Measurements from ENCODE around the gene TCF25.
"Not testable (repeated sequence)": the region's sequence is repeated elsewhere in the genome, so short reads cannot be mapped to it uniquely, and the experiment has no call there.

The TCF25 gene

GRCh38 chr16:89905511-89906139 lies 32.2 kb downstream of the TCF25 start:
- no peak for FAIRE-seq

GRCh38 chr16:89906140-89907025 lies 33.0 kb downstream of the TCF25 start:
- FAIRE-seq: no peak

- FAIRE-seq: no peak
Measured at GRCh38 chr16:89907055-89907814, 33.8 kb downstream of the TCF25 start.

- no peak for FAIRE-seq
Measured at GRCh38 chr16:89908236-89908635, 34.8 kb downstream of the TCF25 start.

GRCh38 chr16:89909777-89910716 lies 36.7 kb downstream of the TCF25 start:
- no peak for FAIRE-seq

- no peak for FAIRE-seq
Measured at GRCh38 chr16:89910717-89911354, 37.4 kb downstream of the TCF25 start.

- no peak for FAIRE-seq
Measured at GRCh38 chr16:89911375-89911774, 38.0 kb downstream of the TCF25 start.

- FAIRE-seq: no peak
Measured at GRCh38 chr16:89912143-89912542, 38.8 kb downstream of the TCF25 start.

- no peak for FAIRE-seq
Measured at GRCh38 chr16:89912627-89913026, 39.2 kb downstream of the TCF25 start.

GRCh38 chr16:89913408-89914387 lies 40.3 kb downstream of the TCF25 start:
- FAIRE-seq: no peak

GRCh38 chr16:89914642-89915285 lies 41.4 kb downstream of the TCF25 start:
- not testable (repeated sequence) for FAIRE-seq

- FAIRE-seq: no peak
Measured at GRCh38 chr16:89915303-89916232, 42.2 kb downstream of the TCF25 start.

GRCh38 chr16:89917773-89918452 lies 44.5 kb downstream of the TCF25 start:
- FAIRE-seq: no peak

- no peak for FAIRE-seq
Measured at GRCh38 chr16:89918453-89919347, 45.3 kb downstream of the TCF25 start, which contains the start of gene MC1R. Gene MC1R, plus strand, starts transcription at chr16:89918862. Its CDS starts 397 bp downstream, at chr16:89919259.

- FAIRE-seq: no peak
Measured at GRCh38 chr16:89919535-89920406, 46.4 kb downstream of the TCF25 start.

GRCh38 chr16:89920723-89921122 lies 47.3 kb downstream of the TCF25 start:
- FAIRE-seq: no peak
